ENCODE results near the gene YIPF6.
A peak's percentile ranks its signal among the peaks of the same experiment; 100 is the strongest.
"Not testable (repeated sequence)": the region's sequence is repeated elsewhere in the genome, so short reads cannot be mapped to it uniquely, and the experiment has no call there.

The YIPF6 gene

GRCh38 chrX:68506649-68507048, 7.8 kb downstream of the YIPF6 start:
- DNase-seq (ENCODE audit: low spot score): no peak

GRCh38 chrX:68508799-68509198, 9.9 kb downstream of the YIPF6 start:
- DNase-seq (ENCODE audit: low spot score): no peak

- peak; percentile 9 for DNase-seq (ENCODE audit: low spot score)
Measured at GRCh38 chrX:68511255-68511654, 12.4 kb downstream of the YIPF6 start.

GRCh38 chrX:68524680-68525079, 25.8 kb downstream of the YIPF6 start:
- DNase-seq (ENCODE audit: low spot score): not testable (repeated sequence)

GRCh38 chrX:68532831-68533533, 34.1 kb downstream of the YIPF6 start:
- no peak for DNase-seq (ENCODE audit: low spot score)

- DNase-seq (ENCODE audit: low spot score): no peak
Measured at GRCh38 chrX:68533656-68534055, 34.8 kb downstream of the YIPF6 start.

- no peak for DNase-seq (ENCODE audit: low spot score)
Measured at GRCh38 chrX:68534691-68535090, 35.8 kb downstream of the YIPF6 start.

- DNase-seq (ENCODE audit: low spot score): no peak
Measured at GRCh38 chrX:68536429-68536828, 37.6 kb downstream of the YIPF6 start.

- DNase-seq (ENCODE audit: low spot score): no peak
Measured at GRCh38 chrX:68536884-68537283, 38.0 kb downstream of the YIPF6 start.

GRCh38 chrX:68550193-68550592, 51.3 kb downstream of the YIPF6 start:
- DNase-seq (ENCODE audit: low spot score): no peak

- DNase-seq (ENCODE audit: low spot score): no peak
Measured at GRCh38 chrX:68556036-68556435, 57.2 kb downstream of the YIPF6 start.

GRCh38 chrX:68557126-68557525, 58.3 kb downstream of the YIPF6 start:
- DNase-seq (ENCODE audit: low spot score): not testable (repeated sequence)

- not testable (repeated sequence) for DNase-seq (ENCODE audit: low spot score)
Measured at GRCh38 chrX:68559905-68560304, 61.1 kb downstream of the YIPF6 start.

- no peak for DNase-seq (ENCODE audit: low spot score)
Measured at GRCh38 chrX:68568136-68568535, 69.3 kb downstream of the YIPF6 start.

GRCh38 chrX:68570598-68570997, 71.7 kb downstream of the YIPF6 start:
- no peak for DNase-seq (ENCODE audit: low spot score)

- DNase-seq (ENCODE audit: low spot score): no peak
Measured at GRCh38 chrX:68571292-68571609, 72.4 kb downstream of the YIPF6 start.

GRCh38 chrX:68571610-68572311, 72.9 kb downstream of the YIPF6 start:
- DNase-seq (ENCODE audit: low spot score): no peak

- no peak for DNase-seq (ENCODE audit: low spot score)
Measured at GRCh38 chrX:68574240-68574639, 75.4 kb downstream of the YIPF6 start.

- DNase-seq (ENCODE audit: low spot score): no peak
Measured at GRCh38 chrX:68579810-68580209, 81.0 kb downstream of the YIPF6 start.

GRCh38 chrX:68584221-68584620, 85.4 kb downstream of the YIPF6 start:
- DNase-seq (ENCODE audit: low spot score): no peak

All from globus pallidus (tissue), 1 donor.